ENCODE results near the gene CEP78. TPM values are rescaled to one million over a fixed set of nuclear protein-coding genes. Genes with fewer than 3 reads are reported as not detected.

CEP78 gene
- total RNA-seq, 1 donor from 2014 or later: 9.4 TPM

- DNase-seq (ENCODE audit: low spot score): no peak
These were observed 67.6 kb downstream of the CEP78 start for GRCh38 chr9:78303377-78304062.

DNA sequence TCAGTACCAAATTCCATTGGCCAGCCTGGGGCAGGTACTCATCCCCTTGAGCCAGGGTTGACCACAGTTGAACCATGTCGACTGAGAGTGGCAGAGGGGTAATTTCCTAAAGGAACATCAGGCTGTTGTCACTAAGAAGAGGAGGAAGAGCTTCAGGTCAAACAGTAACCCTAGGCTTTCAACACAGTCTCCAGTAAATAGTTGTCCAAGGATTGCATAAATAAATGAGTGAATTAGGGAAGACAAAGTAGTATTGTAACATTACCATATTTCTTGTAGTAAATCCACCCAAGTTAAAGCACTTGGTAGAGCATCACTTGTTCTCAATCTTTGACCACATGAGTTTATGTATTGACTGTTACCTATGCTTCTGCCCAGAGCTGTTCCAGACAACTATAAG lies 68.5 kb downstream of the CEP78 start:
- no peak for DNase-seq (ENCODE audit: low spot score)

DNA sequence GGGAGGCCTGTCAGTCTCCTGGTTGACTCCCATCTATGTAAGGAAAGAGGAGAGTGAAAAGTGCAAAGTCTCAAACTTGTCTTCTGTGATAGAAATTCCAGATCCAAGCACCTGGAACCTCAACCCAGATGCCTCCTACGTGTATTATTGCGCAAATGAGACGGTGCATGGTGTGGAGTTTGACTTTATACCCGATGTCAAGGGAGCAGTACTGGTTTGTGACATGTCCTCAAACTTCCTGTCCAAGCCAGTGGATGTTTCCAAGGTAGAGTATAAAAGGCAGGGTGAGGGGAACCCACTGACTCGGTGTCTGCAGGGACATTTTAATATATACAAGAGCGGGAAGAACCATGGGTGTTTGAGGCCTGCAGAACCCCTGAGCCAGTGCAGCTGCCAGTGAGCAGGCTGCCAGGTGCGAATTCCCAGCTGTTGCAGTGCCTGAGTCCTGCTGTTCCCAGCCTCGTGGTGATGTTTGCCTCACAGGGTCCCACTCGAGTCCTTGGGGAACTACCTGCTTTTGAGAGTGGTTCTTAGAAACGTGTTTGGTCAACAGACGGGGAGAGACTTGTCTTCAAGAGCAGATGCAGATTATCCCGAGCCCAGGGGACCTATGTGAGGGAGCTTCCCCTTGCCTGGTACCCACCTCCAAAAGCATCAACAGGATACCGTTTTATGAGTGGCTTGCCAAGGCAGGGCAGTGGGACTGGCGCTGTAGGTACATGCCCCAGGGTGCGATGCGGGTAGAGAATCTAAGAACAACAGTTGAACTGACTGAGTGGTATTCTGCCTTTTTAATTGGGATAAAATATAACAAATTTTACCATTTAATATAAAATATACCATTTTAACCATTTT lies 70.6 kb downstream of the CEP78 start:
- DNase-seq (ENCODE audit: low spot score): no peak

GRCh38 chr9:78307360-78307759 lies 71.5 kb downstream of the CEP78 start:
- DNase-seq (ENCODE audit: low spot score): no peak

- no peak for DNase-seq (ENCODE audit: low spot score)
These were observed 73.2 kb downstream of the CEP78 start for GRCh38 chr9:78309066-78309465.

DNA sequence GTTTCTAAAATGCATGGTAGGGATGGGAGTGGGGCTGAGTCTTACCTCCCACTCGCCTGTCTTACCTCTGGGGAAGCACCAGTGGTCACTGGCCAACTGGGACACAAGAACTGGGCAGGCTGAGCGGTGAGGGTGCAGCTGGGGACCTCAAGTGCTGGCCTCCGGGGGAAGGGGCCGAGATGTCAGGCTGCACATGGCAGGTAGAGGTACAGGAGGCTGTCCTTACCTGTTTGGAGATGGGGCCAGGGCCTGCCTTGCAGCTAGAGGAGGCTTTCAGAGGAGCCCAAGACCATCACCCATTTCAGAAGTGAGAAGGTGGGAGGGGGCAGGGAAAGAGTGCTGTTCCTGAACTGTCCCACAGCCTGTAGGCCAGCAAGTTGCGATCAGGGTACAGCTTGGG lies 75.2 kb downstream of the CEP78 start:
- DNase-seq (ENCODE audit: low spot score): no peak

DNA sequence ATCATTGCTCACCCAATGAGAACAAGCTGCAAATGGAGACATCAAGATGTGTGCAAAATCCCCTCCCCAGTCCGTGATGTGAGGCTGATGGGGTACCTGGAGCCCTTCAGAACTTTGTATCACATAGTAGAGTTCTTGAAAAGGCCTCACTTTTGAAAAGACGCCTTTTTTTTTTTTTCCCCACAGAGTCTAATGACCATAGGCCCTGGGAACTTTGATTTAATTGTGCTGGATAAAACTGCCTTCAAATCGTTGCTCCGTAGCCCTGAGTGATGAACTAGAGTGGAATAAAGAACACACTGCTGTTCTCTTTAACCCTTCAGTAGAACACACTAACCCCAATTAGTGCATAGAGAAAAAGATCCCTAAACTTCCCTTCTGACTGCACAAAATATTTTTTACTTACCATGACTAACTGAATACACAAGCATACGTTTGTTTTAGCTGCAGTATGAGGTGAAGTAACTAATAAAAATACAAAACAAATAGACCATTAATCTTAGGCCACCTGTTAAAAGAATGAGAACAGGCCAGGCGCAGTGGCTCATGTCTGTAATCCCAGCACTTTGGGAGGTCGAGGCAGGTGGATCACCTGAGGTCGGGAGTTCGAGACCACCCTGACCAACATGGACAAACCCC lies 76.1 kb downstream of the CEP78 start:
- peak; percentile 3 for DNase-seq (ENCODE audit: low spot score)

GRCh38 chr9:78314550-78314949 lies 78.7 kb downstream of the CEP78 start:
- peak; percentile 59 for DNase-seq (ENCODE audit: low spot score)

- peak; percentile 72 for DNase-seq (ENCODE audit: low spot score)
These were observed 79.3 kb downstream of the CEP78 start for GRCh38 chr9:78314953-78315870.

DNA sequence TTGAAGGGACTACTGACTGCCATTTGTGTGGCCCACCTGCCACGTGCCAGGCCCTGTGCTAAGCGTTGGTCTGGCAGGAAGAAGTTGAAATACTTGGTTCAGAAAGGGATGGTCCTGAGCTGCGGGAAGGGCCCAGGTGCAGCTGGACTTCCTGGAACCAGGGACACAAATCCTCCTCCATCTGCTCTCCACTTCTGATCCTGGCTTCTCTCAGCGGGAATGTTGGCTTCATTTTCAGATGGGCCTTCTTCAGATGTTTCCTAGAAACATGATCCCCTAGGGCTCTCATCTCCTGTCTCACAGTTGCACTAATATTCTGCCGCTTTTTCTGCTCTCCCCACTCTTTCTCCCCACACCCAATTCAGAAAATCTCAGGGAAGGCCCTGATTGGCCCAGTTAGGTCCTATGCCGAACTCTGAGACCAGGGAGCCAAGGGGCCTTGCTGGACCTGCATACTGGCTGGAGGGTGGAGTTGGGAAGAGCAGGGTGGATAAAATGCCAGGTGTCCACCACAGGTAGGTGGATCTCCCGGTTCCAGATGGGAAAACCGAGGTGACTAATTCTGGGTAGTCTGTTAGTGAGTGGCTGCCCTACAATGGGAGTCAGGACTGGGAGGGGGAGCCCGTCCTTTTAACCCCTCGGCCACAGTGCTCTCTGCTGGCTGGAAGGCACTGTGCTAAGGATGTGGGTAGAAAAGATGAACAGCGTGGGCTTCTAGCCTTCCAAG lies 80.5 kb downstream of the CEP78 start:
- DNase-seq (ENCODE audit: low spot score): peak; percentile 37

DNA sequence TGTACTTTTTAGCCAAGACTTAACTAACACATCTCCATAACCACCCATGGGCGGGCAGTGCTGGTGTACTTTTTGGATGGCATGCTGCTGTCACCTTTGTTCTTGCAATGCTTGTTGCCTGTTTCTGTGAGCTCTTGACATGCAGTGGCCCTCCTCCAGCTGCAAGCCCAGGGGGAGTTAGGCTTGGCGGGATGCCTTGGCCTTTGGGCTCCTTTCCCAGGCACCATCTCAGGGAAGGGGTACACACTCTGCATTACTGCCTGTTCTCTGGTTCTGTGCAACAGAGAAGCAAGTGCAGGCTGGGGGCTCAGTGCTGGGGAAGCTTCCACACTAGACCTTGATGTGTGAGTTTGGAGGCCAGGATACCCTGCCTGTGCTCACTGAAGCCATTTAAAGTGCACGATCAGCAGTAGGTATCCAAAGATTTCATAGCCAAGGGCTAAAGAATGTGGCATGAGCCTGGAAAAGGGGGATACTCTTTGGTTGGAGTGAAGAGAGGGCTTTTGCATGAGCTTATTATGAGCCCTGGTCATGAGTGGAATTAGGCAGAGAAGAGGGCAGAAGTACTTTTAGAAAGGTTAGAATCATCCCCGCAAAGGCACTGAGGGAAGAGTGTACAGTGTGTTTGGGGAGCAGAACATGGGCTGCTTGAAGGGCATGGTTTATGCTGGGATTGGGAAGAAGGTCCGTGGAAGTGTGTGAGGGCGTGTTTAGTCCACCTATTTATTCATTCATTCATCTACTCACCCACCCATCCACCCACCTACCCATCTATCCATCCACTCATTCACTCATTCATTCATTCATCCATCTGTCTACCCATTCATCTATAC lies 83.5 kb downstream of the CEP78 start:
- DNase-seq (ENCODE audit: low spot score): no peak

- DNase-seq (ENCODE audit: low spot score): no peak
These were observed 84.3 kb downstream of the CEP78 start for GRCh38 chr9:78320030-78320693.

- no peak for DNase-seq (ENCODE audit: low spot score)
These were observed 85.1 kb downstream of the CEP78 start for GRCh38 chr9:78320875-78321496.

DNA sequence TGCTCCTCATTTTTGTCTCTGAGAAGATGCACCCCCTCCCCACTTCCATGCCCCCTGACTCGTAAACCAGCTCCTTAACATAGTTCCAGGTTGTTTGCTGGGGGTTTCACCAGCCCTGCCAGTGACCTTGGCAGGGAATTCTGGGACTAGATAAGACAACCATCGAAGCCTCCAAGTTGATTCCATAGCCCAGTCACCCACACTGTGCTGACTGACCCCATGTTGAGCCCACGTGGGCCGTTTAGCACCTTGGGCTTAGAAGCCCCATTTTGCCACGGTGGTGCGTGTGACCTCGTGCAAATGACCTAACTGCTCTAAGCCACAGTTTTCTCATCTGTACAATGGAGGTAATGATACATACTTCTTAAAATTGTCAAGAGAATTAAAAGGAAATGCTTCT lies 85.6 kb downstream of the CEP78 start:
- DNase-seq (ENCODE audit: low spot score): no peak

- no peak for DNase-seq (ENCODE audit: low spot score)
These were observed 88.3 kb downstream of the CEP78 start for GRCh38 chr9:78324068-78324650.

GRCh38 chr9:78324682-78325081 lies 88.8 kb downstream of the CEP78 start:
- DNase-seq (ENCODE audit: low spot score): no peak

- DNase-seq (ENCODE audit: low spot score): no peak
These were observed 89.5 kb downstream of the CEP78 start for GRCh38 chr9:78325343-78325742.

DNA sequence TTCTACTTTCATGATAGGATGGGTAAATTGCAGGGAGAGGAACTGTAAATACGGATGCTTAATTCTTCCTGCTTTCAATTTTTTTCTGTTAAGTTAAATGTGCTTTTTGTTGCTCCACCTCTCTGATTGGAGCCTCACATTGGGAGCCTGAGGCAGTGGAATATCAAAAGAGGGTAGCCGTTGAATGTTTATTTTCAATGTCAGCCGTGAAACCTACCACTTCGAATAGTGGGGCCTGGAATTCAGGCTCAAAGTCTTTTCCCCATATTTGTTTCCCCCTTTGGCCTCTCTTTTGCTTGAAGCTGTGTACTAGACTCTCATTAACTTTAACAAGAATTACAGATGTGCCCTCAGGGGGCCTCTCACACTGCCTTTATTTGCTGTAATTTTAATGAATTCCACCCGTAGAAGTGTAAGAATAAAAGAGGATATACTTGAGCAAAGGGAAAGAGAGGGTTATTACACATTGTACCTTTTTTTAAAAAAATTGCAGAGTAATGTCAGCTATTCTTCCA lies 90.0 kb downstream of the CEP78 start:
- DNase-seq (ENCODE audit: low spot score): no peak

All from mesenteric fat pad (tissue), 1 donor.